HUES6 (cell line): ENCODE measurements around the gene SEPTIN7.

Source experiments
- H3K27ac ChIP-seq: 2 replicates; pipeline ENCODE4 v1.7.0; 2013; ENCODE audit warnings: low read depth, mild to moderate bottlenecking, low read length, inconsistent platforms
- H3K27me3 ChIP-seq: 2 replicates; pipeline ENCODE4 v1.6.1; 2013; ENCODE audit warnings: low read length; ENCODE audit not compliant: control insufficient read depth, insufficient read depth
- H3K36me3 ChIP-seq: 2 replicates; pipeline ENCODE4 v1.6.1; 2013; ENCODE audit warnings: low read length; ENCODE audit not compliant: control insufficient read depth, insufficient read depth
- H3K4me1 ChIP-seq: 2 replicates; pipeline ENCODE4 v1.6.1; 2013; ENCODE audit warnings: low read length; ENCODE audit not compliant: control insufficient read depth, insufficient read depth
- H3K4me3 ChIP-seq: 2 replicates; pipeline ENCODE4 v1.5.1; 2013; ENCODE audit warnings: low read depth, low read length
- H3K9ac ChIP-seq: one replicate; pipeline ENCODE4 v1.6.1; 2013; ENCODE audit warnings: mild to moderate bottlenecking, low read length
- H3K9me3 ChIP-seq: 2 replicates; pipeline ENCODE4 v1.6.1; 2013; ENCODE audit warnings: low read depth, low read length; ENCODE audit not compliant: control insufficient read depth, insufficient read depth

SEPTIN7 gene

DNA sequence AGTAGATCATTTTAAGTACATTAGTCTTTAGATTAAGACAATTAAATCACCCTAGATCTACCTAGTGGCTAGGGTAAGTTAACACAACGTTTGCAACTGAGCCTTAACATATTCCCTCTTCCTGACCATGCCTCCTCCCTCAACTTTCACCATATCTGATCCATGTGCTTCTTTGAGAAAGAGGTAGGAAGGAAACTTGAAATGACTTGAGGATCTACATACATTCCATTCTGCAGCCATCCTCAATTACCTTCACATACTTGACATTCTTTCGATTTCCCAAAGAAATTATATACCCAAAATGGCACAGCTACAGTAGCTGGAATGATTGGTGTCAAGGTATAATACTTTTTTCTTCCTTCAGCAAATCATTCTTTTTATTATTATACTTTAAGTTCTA is 12.9 kb upstream of the SEPTIN7 start:
- Histone ChIP-seq H3K36me3 (no peaks in the 10 kb centered on the region), H3K4me1 (no peaks in the 10 kb centered on the region), H3K27ac (no peak overlapping the region), H3K9me3 (no peaks in the 10 kb centered on the region), H3K4me3 (no peak overlapping the region), H3K9ac (no peak overlapping the region), H3K27me3 (no peaks in the 10 kb centered on the region)

DNA sequence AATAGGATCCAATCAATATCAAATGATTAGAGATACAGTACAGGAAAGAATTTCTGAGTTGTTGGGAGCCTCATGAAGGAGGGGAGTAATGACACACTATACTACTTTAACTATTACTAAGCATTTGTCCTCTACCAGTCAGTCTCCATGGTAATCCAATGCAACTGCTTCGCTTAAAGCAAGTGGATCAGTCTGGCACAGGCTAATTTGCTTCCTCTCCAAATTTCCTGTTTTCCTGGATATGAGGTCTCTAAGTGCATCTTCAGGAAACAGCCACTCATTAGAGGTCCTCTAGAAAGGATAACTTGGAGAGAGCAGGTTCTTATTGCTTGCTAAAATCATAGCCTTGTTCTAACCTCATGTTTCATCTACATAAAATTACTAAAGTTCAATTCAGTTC is 8.4 kb upstream of the SEPTIN7 start:
- Histone ChIP-seq H3K4me3 (no peak overlapping the region), H3K4me1 (0 out of 2 replicates have a peak, but pooled peaks cover 4% of the 10 kb centered on the region), H3K27me3 (no peaks in the 10 kb centered on the region), H3K27ac (no peak overlapping the region), H3K36me3 (no peaks in the 10 kb centered on the region), H3K9ac (no peak overlapping the region), H3K9me3 (no peaks in the 10 kb centered on the region)

DNA sequence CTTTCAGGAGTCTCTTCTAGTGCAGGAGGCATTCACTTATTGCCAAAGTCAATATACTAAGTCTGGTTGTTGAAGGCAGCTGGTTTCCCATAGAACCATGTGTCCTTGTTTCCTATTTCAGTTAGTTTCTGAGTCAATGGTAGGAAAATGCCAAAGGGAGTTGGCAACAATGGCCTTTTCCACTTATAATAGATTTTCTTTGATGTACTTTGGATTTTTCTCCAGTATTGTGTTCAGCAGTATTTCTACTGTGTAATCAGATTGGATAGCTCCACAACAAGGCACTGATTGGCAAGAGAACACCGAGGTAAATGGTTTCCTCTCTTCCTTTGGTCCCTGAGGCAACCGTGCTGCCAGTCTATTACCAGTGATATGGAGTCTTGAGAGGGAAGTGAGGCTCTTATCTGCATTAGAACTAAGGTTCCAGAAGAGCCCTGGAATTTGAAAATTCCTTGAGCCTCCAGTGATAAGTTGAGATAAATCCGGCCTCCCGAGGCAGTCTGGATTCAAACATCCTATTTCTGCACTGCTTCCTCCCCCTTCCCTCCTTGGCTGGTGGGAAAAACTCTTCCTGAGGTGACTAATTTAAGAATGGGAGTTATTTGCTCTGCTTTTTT is 7.9 kb upstream of the SEPTIN7 start:
- H3K9me3 ChIP-seq: no peaks in the 10 kb centered on the region
- no peaks in the 10 kb centered on the region for H3K36me3 ChIP-seq
- H3K27me3 ChIP-seq: no peaks in the 10 kb centered on the region
- no peak overlapping the region for H3K4me3 ChIP-seq
- no peak overlapping the region for H3K9ac ChIP-seq
- no peak overlapping the region for H3K27ac ChIP-seq
- 0 out of 2 replicates have a peak, but pooled peaks cover 4% of the 10 kb centered on the region for H3K4me1 ChIP-seq

DNA sequence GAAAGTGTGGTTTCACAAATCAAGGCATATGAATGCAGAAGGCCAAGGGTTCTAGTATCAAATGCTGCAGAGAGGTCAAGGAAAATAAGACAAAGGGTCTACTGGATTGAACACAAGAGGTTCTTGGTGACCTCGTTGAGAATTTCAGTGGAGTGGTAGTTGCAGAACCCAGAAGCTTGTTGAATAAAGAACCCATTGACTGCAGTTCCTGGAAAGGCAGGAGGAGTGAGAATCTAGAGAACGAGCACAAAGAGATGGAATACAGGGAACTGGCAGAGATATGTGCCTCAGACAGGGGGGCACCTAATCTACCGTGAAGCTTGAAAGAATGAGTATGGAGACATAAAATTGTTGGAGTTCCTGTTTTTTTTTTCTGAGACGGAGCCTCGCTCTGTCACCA is 3.5 kb upstream of the SEPTIN7 start:
- no peak overlapping the region for H3K9ac ChIP-seq
- H3K4me1 ChIP-seq: peaks cover 8% of the 10 kb centered on the region; the same call in 1 of the 2 replicates
- H3K27ac ChIP-seq: no peak overlapping the region
- H3K36me3 ChIP-seq: no peaks in the 10 kb centered on the region; the same call in 1 of the 2 replicates
- H3K27me3 ChIP-seq: no peaks in the 10 kb centered on the region
- H3K4me3 ChIP-seq: no peak overlapping the region
- H3K9me3 ChIP-seq: no peaks in the 10 kb centered on the region

DNA sequence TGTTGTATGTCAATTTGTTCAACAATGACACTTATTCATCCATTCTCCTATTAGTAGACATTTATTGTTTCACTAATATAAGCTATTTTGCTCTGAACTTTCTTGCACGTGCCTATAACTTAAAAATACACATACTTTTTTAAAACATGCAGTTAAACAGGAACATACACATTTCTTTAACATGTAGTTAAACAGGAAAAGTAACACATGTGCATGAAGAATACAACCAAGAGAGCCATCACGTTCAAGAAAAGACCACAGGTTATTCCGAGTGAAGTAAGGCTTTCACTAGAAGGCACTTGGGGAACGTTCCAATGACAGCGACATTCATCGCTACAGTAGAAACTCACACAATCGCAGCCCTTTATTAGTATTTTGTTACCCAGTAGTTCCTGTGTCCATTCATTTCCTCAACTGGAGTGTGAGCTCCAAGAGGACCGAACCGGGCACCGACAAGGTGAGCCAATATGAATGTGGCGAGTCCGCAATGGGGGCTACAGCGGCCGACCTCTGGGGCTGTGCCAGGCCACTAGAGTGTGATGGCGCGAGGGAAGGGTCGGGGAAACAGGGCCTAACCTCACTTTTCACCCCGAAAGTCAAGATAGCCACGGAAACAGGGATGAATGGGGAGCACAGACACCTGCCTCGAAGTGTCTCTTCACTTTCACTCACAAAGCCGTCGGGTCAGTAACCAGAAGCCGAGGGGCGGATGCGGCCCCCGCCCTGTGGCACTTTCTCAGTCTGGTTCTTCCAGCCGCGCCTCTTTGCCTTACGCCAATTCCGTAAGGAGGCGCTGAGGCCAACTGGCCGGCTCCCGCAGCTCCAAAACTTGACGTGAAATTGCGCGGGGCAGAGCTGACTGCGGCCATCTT is 775 bp upstream of the SEPTIN7 start:
- no peaks in the 10 kb centered on the region for H3K27me3 ChIP-seq
- no peaks in the 10 kb centered on the region for H3K9me3 ChIP-seq
- H3K36me3 ChIP-seq: no peaks in the 10 kb centered on the region; the same call in 1 of the 2 replicates
- peaks cover 27% of the 10 kb centered on the region for H3K4me1 ChIP-seq
- H3K9ac ChIP-seq: peak overlapping the region; percentile 94
- H3K27ac ChIP-seq: peak overlapping the region; percentile 97
- peak overlapping the region; percentile 87 for H3K4me3 ChIP-seq

DNA sequence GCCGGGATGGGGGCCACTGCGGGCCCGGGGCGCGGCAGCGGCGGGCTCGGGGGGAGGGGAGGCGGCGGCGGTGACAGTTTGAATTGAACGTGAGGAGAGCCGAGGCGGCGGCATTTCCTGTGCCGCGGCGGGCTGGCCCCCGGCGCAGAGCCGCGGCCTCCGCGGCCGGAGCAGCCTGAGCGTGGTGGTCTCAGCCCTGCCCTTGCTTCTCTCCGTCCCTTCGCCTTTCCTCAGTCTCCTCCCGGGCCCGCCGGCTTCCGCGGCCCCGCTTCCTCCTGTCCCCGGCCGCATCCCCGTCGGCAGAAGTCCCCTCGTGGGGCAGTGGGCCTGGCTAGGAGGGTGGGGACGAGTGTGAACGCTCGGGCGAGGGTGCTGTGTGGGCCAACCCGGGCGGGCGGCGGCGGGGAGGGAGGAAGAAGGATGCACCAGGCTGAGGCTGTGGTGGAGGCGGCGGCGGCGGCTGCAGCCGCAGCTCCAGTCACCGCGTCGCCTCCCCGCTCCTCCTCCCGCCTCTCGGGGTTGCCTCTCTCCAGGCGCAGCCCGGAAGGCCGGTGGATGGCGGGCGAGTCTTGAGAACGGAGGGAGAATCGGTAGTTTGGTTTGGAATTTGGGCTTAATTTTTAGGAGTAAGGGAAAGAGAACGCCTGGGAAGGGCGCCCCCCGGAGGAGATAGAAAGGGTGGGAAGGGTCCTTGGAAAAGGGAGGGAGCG is 690 bp downstream of the SEPTIN7 start:
- Histone ChIP-seq H3K9ac (peak overlapping the region; percentile 94), H3K36me3 (no peaks in the 10 kb centered on the region; the same call in 1 of the 2 replicates), H3K27me3 (no peaks in the 10 kb centered on the region), H3K27ac (peak overlapping the region; percentile 97), H3K4me1 (peaks cover 24% of the 10 kb centered on the region), H3K9me3 (no peaks in the 10 kb centered on the region), H3K4me3 (peak overlapping the region; percentile 87)

DNA sequence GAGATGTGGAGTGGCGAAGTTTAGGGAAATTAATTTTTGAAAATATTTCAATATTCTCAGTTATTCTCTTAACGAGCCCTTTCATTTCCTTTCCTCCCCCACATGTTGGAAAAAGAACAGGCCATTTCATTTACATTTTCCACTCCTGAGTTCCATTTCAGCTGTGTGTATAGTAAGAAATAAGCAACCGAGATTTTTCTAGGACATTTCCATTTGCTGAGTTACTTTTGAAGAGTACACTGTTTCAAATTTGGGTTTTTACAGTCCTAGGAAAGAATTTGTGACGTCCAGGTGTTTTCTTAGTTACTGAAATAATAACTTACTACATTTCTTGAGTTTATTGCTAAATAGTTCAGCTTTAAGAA is 1.2 kb downstream of the SEPTIN7 start:
- H3K9ac ChIP-seq: peak overlapping the region; percentile 94
- H3K4me1 ChIP-seq: peaks cover 23% of the 10 kb centered on the region
- no peaks in the 10 kb centered on the region for H3K27me3 ChIP-seq
- peak overlapping the region; percentile 97 for H3K27ac ChIP-seq
- H3K9me3 ChIP-seq: no peaks in the 10 kb centered on the region
- no peaks in the 10 kb centered on the region; the same call in 1 of the 2 replicates for H3K36me3 ChIP-seq
- H3K4me3 ChIP-seq: peak overlapping the region; percentile 87

DNA sequence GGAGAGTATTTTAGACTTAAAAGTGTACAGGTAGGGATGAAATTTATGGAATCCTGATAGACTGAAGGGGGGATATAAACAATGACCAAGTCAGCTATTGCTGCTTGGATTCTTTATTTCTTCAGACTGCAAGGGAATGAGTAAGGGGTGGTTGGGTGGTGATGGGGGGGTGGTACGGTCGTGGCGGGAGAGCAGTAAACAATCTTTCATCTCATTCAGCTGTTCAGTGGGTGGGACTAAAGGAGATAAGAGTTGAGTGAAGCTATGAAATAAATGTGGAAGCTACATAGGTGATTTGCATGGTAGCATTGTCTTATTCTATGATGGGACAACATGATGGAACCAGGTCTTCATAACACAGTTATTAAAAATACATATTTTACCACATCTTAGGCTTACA is 1.8 kb downstream of the SEPTIN7 start:
- peak overlapping the region; percentile 87 for H3K4me3 ChIP-seq
- H3K36me3 ChIP-seq: no peaks in the 10 kb centered on the region; the same call in 1 of the 2 replicates
- H3K9ac ChIP-seq: peak overlapping the region; percentile 94
- peaks cover 23% of the 10 kb centered on the region for H3K4me1 ChIP-seq
- no peaks in the 10 kb centered on the region for H3K27me3 ChIP-seq
- no peak overlapping the region for H3K27ac ChIP-seq
- H3K9me3 ChIP-seq: no peaks in the 10 kb centered on the region

DNA sequence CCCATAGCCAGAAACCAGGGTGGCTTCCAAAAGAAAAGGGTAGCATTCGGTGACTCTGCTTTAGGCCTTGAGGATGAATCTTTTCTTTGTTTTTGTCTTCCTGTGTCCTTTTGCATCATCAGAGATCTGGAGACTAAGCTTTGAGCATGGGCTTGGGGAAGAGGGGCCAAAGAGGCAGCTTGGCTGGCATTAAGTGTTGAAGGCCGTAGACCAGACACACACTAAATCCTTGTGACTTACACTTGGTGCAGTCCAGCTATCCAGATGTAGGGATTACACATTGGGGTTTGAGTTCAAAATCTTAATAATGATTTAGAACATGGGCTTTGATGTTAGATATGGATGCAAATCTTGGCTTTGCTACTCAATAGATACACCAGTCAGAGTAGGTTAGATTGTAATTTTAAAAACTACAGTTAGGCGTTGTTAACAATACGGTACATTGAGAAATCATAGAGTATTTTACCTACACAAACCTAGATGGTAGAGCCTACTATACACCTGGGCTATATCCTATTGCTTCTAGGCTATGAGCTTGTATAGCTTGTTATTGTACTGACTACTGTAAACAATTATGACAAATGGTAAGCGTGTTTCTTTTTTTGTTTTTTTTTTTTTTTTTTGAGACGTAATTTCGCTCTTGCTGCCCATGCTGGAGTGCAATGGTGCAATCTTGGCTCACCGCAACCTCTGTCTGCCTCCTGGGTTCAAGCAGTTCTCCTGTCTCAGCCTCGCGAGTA is 3.5 kb downstream of the SEPTIN7 start:
- peaks cover 11% of the 10 kb centered on the region; the same call in 1 of the 2 replicates for H3K9me3 ChIP-seq
- peaks cover 22% of the 10 kb centered on the region for H3K4me1 ChIP-seq
- no peak overlapping the region for H3K9ac ChIP-seq
- no peak overlapping the region; the same call in 1 of the 2 replicates for H3K27ac ChIP-seq
- H3K27me3 ChIP-seq: no peaks in the 10 kb centered on the region
- peak overlapping the region; percentile 19; the same call in 1 of the 2 replicates for H3K4me3 ChIP-seq
- H3K36me3 ChIP-seq: peaks cover 3% of the 10 kb centered on the region

DNA sequence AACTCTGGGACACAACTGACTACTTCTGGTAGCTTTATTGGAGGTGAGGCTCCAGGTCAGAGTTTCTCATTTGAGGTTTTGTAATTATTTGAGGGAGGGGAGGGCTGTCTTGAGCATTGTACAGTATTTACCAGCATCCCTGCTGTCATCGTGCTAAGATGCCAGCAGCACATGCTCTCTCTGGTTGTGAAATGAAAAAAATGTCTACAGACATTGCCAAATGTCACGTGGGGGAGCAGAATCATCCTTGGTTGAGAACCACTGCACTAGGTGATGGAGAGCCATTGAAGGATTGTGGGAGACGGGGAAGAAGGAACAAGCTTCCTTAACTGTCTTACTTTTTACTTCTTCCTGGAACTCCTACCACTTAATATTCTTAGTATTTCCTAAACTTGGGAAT is 5.0 kb downstream of the SEPTIN7 start:
- H3K4me3 ChIP-seq: no peak overlapping the region
- no peaks in the 10 kb centered on the region for H3K27me3 ChIP-seq
- peaks cover 11% of the 10 kb centered on the region; the same call in 1 of the 2 replicates for H3K9me3 ChIP-seq
- H3K27ac ChIP-seq: no peak overlapping the region
- H3K36me3 ChIP-seq: peaks cover 3% of the 10 kb centered on the region
- peaks cover 19% of the 10 kb centered on the region for H3K4me1 ChIP-seq
- H3K9ac ChIP-seq: no peak overlapping the region
